ENCODE data around the gene NNAT.
"Not testable (repeated sequence)": the region's sequence is repeated elsewhere in the genome, so short reads cannot be mapped to it uniquely, and the experiment has no call there.

Gene NNAT

GRCh38 chr20:37534401-37535157, 13.5 kb downstream of the NNAT start:
- no peak overlapping the region for H3K4me3 ChIP-seq (replicated peaks; ENCODE audit: low read depth, low read length)
- peak; percentile 81 for DNase-seq (ENCODE audit: extremely low read depth, low read depth)

GRCh38 chr20:37535443-37536132, 14.5 kb downstream of the NNAT start:
- TF ChIP-seq CTCF (IDR thresholded peaks at IDR 0.05; ENCODE audit: low read depth, low read length, missing control alignments): no peak
- H3K4me3 ChIP-seq (replicated peaks; ENCODE audit: low read depth, low read length): no peak overlapping the region
- DNase-seq (ENCODE audit: extremely low read depth, low read depth): no peak

More at GRCh38 chr20:37534401-37535157, 13.5 kb downstream of the NNAT start:
- peak; percentile 81 for TF ChIP-seq CTCF (IDR thresholded peaks at IDR 0.05; ENCODE audit: low read depth, low read length, missing control alignments)

GRCh38 chr20:37537505-37537904, 16.5 kb downstream of the NNAT start:
- DNase-seq (ENCODE audit: extremely low read depth, low read depth): no peak
- H3K4me3 ChIP-seq (replicated peaks; ENCODE audit: low read depth, low read length): no peak overlapping the region
- no peak for TF ChIP-seq CTCF (IDR thresholded peaks at IDR 0.05; ENCODE audit: low read depth, low read length, missing control alignments)

GRCh38 chr20:37538003-37538402, 17.0 kb downstream of the NNAT start:
- no peak for TF ChIP-seq CTCF (IDR thresholded peaks at IDR 0.05; ENCODE audit: low read depth, low read length, missing control alignments)
- no peak for DNase-seq (ENCODE audit: extremely low read depth, low read depth)
- H3K4me3 ChIP-seq (replicated peaks; ENCODE audit: low read depth, low read length): no peak overlapping the region

GRCh38 chr20:37539424-37539823, 18.4 kb downstream of the NNAT start:
- no peak for TF ChIP-seq CTCF (IDR thresholded peaks at IDR 0.05; ENCODE audit: low read depth, low read length, missing control alignments)
- no peak for DNase-seq (ENCODE audit: extremely low read depth, low read depth)
- no peak overlapping the region for H3K4me3 ChIP-seq (replicated peaks; ENCODE audit: low read depth, low read length)

GRCh38 chr20:37540001-37540400, 19.0 kb downstream of the NNAT start:
- DNase-seq (ENCODE audit: extremely low read depth, low read depth): no peak
- no peak for TF ChIP-seq CTCF (IDR thresholded peaks at IDR 0.05; ENCODE audit: low read depth, low read length, missing control alignments)

GRCh38 chr20:37540838-37541237, 19.8 kb downstream of the NNAT start:
- not testable (repeated sequence) for H3K4me3 ChIP-seq (replicated peaks; ENCODE audit: low read depth, low read length); DNase-seq (ENCODE audit: extremely low read depth, low read depth)

More at GRCh38 chr20:37540001-37540400, 19.0 kb downstream of the NNAT start:
- H3K4me3 ChIP-seq (replicated peaks; ENCODE audit: low read depth, low read length): no peak overlapping the region
